ENCODE results near the gene PCDHA1.
"Not testable (repeated sequence)": the region's sequence is repeated elsewhere in the genome, so short reads cannot be mapped to it uniquely, and the experiment has no call there.

Gene PCDHA1

GRCh38 chr5:140785905-140786686 is at the start of gene PCDHA1:
Gene PCDHA1 (plus strand): TSS chr5:140786140.
- no peaks in the 10 kb centered on the region for H3K4me1 ChIP-seq (ENCODE audit: control insufficient read depth in 1 of 2, insufficient read depth in 2 of 2, low read length in 2 of 2)
- H3K9me3 ChIP-seq (ENCODE audit: control insufficient read depth in 1 of 2, low read length in 2 of 2): peaks cover 37 to 45% of the 10 kb centered on the region in 2 donors
- no peaks in the 10 kb centered on the region for H3K27me3 ChIP-seq (ENCODE audit: control insufficient read depth in 1 of 2, insufficient read depth in 2 of 2, low read length in 2 of 2)
- H3K36me3 ChIP-seq (ENCODE audit: control insufficient read depth in 1 of 2, insufficient read depth in 2 of 2, low read length in 2 of 2): no peaks in the 10 kb centered on the region
- H3K9ac ChIP-seq (ENCODE audit: low read depth in 1 of 2, low read length in 2 of 2): no peak within 1 kb of the TSS
- H3K27ac ChIP-seq (ENCODE audit: low read depth, low read length): no peak within 1 kb of the TSS
- H3K4me3 ChIP-seq (ENCODE audit: low read depth in 1 of 2, low read length in 2 of 2): no peak within 1 kb of the TSS

GRCh38 chr5:140737486-140737885 is 48.5 kb upstream of the PCDHA1 start:
- Histone ChIP-seq H3K27me3 (ENCODE audit: control insufficient read depth in 1 of 2, insufficient read depth in 2 of 2, low read length in 2 of 2) (peaks cover 0 to 3% of the 10 kb centered on the region in 2 donors), H3K36me3 (ENCODE audit: control insufficient read depth in 1 of 2, insufficient read depth in 2 of 2, low read length in 2 of 2) (no peaks in the 10 kb centered on the region), H3K27ac (ENCODE audit: low read depth, low read length) (no peak overlapping the region), H3K9me3 (ENCODE audit: control insufficient read depth in 1 of 2, low read length in 2 of 2) (no peaks in the 10 kb centered on the region), H3K9ac (ENCODE audit: low read depth in 1 of 2, low read length in 2 of 2) (no peak overlapping the region), H3K4me1 (ENCODE audit: control insufficient read depth in 1 of 2, insufficient read depth in 2 of 2, low read length in 2 of 2) (no peaks in the 10 kb centered on the region), H3K4me3 (ENCODE audit: low read depth in 1 of 2, low read length in 2 of 2) (no peak overlapping the region)

DNA sequence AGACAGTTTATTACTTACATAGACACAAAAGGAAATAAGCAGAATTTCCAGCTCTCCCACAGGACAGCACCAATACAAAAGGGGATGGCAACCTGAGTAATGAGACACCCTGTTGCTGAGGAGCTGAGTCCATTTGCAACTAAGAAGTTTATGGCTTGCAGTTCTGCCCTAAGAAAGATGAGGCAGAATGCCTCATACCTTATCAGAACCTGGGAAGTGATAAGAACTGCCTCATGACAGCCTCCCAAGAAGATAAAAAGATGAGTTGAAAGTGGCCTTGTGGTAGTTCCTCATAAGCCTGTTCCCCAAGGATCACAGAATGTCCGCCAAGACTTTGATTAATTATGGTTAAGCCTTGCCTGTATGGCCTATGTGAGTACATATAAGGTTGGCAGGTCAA is 44.0 kb upstream of the PCDHA1 start:
- H3K4me1 ChIP-seq (ENCODE audit: control insufficient read depth in 1 of 2, insufficient read depth in 2 of 2, low read length in 2 of 2): no peaks in the 10 kb centered on the region
- no peak overlapping the region for H3K4me3 ChIP-seq (ENCODE audit: low read depth in 1 of 2, low read length in 2 of 2)
- peaks cover 0 to 3% of the 10 kb centered on the region in 2 donors for H3K27me3 ChIP-seq (ENCODE audit: control insufficient read depth in 1 of 2, insufficient read depth in 2 of 2, low read length in 2 of 2)
- H3K27ac ChIP-seq (ENCODE audit: low read depth, low read length): no peak overlapping the region
- H3K9me3 ChIP-seq (ENCODE audit: control insufficient read depth in 1 of 2, low read length in 2 of 2): peaks cover 0 to 5% of the 10 kb centered on the region in 2 donors
- H3K9ac ChIP-seq (ENCODE audit: low read depth in 1 of 2, low read length in 2 of 2): no peak overlapping the region
- H3K36me3 ChIP-seq (ENCODE audit: control insufficient read depth in 1 of 2, insufficient read depth in 2 of 2, low read length in 2 of 2): no peaks in the 10 kb centered on the region

- no peak overlapping the region for H3K27ac ChIP-seq (ENCODE audit: low read depth, low read length)
- H3K4me1 ChIP-seq (ENCODE audit: control insufficient read depth in 1 of 2, insufficient read depth in 2 of 2, low read length in 2 of 2): no peaks in the 10 kb centered on the region
- H3K9ac ChIP-seq (ENCODE audit: low read depth in 1 of 2, low read length in 2 of 2): no peak overlapping the region
- no peak overlapping the region for H3K4me3 ChIP-seq (ENCODE audit: low read depth in 1 of 2, low read length in 2 of 2)
- no peaks in the 10 kb centered on the region for H3K36me3 ChIP-seq (ENCODE audit: control insufficient read depth in 1 of 2, insufficient read depth in 2 of 2, low read length in 2 of 2)
- no peaks in the 10 kb centered on the region for H3K27me3 ChIP-seq (ENCODE audit: control insufficient read depth in 1 of 2, insufficient read depth in 2 of 2, low read length in 2 of 2)
- H3K9me3 ChIP-seq (ENCODE audit: control insufficient read depth in 1 of 2, low read length in 2 of 2): peaks cover 39 to 45% of the 10 kb centered on the region in 2 donors
These were observed 32.4 kb upstream of the PCDHA1 start for GRCh38 chr5:140753561-140753960.

- Histone ChIP-seq H3K27me3 (ENCODE audit: control insufficient read depth in 1 of 2, insufficient read depth in 2 of 2, low read length in 2 of 2) (no peaks in the 10 kb centered on the region), H3K9me3 (ENCODE audit: control insufficient read depth in 1 of 2, low read length in 2 of 2) (peaks cover 53 to 66% of the 10 kb centered on the region in 2 donors), H3K27ac (ENCODE audit: low read depth, low read length) (no peak overlapping the region), H3K9ac (ENCODE audit: low read depth in 1 of 2, low read length in 2 of 2) (no peak overlapping the region), H3K4me3 (ENCODE audit: low read depth in 1 of 2, low read length in 2 of 2) (no peak overlapping the region), H3K4me1 (ENCODE audit: control insufficient read depth in 1 of 2, insufficient read depth in 2 of 2, low read length in 2 of 2) (no peaks in the 10 kb centered on the region), H3K36me3 (ENCODE audit: control insufficient read depth in 1 of 2, insufficient read depth in 2 of 2, low read length in 2 of 2) (no peaks in the 10 kb centered on the region)
These were observed 21.6 kb upstream of the PCDHA1 start for GRCh38 chr5:140764177-140764973.

GRCh38 chr5:140767444-140767843 is 18.5 kb upstream of the PCDHA1 start:
- no peaks in the 10 kb centered on the region for H3K27me3 ChIP-seq (ENCODE audit: control insufficient read depth in 1 of 2, insufficient read depth in 2 of 2, low read length in 2 of 2)
- no peaks in the 10 kb centered on the region for H3K36me3 ChIP-seq (ENCODE audit: control insufficient read depth in 1 of 2, insufficient read depth in 2 of 2, low read length in 2 of 2)
- no peaks in the 10 kb centered on the region for H3K4me1 ChIP-seq (ENCODE audit: control insufficient read depth in 1 of 2, insufficient read depth in 2 of 2, low read length in 2 of 2)
- H3K4me3 ChIP-seq (ENCODE audit: low read depth in 1 of 2, low read length in 2 of 2): no peak overlapping the region
- no peak overlapping the region for H3K27ac ChIP-seq (ENCODE audit: low read depth, low read length)
- no peak overlapping the region for H3K9ac ChIP-seq (ENCODE audit: low read depth in 1 of 2, low read length in 2 of 2)
- peaks cover 55 to 78% of the 10 kb centered on the region in 2 donors for H3K9me3 ChIP-seq (ENCODE audit: control insufficient read depth in 1 of 2, low read length in 2 of 2)

DNA sequence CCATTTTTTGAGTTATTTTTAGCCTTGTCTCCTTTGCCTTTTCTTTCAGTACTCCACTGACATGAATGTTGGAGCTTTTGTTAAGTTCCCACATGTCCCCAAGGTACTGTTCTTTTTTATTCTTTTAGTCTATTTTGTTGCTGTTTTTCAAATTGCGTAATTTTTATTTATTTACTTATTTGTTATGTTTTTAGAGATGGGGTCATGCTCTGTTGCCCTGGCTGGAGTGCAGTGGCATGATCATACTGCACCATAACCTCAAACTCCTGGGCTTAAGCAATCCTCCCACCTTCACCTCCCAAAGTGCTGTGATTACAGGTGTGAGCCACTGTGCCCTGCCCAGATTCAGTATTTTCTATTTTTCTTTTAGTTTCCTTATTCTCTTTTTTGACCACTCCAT is 5.4 kb upstream of the PCDHA1 start:
- H3K9ac ChIP-seq (ENCODE audit: low read depth in 1 of 2, low read length in 2 of 2): no peak overlapping the region
- H3K4me1 ChIP-seq (ENCODE audit: control insufficient read depth in 1 of 2, insufficient read depth in 2 of 2, low read length in 2 of 2): no peaks in the 10 kb centered on the region
- no peak overlapping the region for H3K27ac ChIP-seq (ENCODE audit: low read depth, low read length)
- peaks cover 30 to 35% of the 10 kb centered on the region in 2 donors for H3K9me3 ChIP-seq (ENCODE audit: control insufficient read depth in 1 of 2, low read length in 2 of 2)
- no peak overlapping the region for H3K4me3 ChIP-seq (ENCODE audit: low read depth in 1 of 2, low read length in 2 of 2)
- H3K36me3 ChIP-seq (ENCODE audit: control insufficient read depth in 1 of 2, insufficient read depth in 2 of 2, low read length in 2 of 2): no peaks in the 10 kb centered on the region
- no peaks in the 10 kb centered on the region for H3K27me3 ChIP-seq (ENCODE audit: control insufficient read depth in 1 of 2, insufficient read depth in 2 of 2, low read length in 2 of 2)

DNA sequence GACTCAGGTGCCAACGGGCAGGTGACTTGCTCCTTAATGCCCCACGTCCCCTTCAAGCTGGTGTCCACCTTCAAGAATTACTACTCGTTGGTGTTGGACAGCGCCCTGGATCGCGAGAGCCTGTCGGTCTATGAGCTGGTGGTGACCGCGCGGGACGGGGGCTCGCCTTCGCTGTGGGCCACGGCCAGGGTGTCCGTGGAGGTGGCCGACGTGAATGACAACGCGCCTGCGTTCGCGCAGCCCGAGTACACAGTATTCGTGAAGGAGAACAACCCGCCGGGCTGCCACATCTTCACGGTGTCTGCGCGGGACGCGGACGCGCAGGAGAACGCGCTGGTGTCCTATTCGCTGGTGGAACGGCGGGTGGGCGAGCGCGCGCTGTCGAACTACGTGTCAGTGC is 1.5 kb downstream of the PCDHA1 start:
- not testable (repeated sequence) for H3K27me3 ChIP-seq (ENCODE audit: control insufficient read depth in 1 of 2, insufficient read depth in 2 of 2, low read length in 2 of 2); H3K27ac ChIP-seq (ENCODE audit: low read depth, low read length); H3K4me3 ChIP-seq (ENCODE audit: low read depth in 1 of 2, low read length in 2 of 2); H3K4me1 ChIP-seq (ENCODE audit: control insufficient read depth in 1 of 2, insufficient read depth in 2 of 2, low read length in 2 of 2); H3K9ac ChIP-seq (ENCODE audit: low read depth in 1 of 2, low read length in 2 of 2); H3K36me3 ChIP-seq (ENCODE audit: control insufficient read depth in 1 of 2, insufficient read depth in 2 of 2, low read length in 2 of 2)
- peaks cover 35 to 38% of the 10 kb centered on the region in 2 donors for H3K9me3 ChIP-seq (ENCODE audit: control insufficient read depth in 1 of 2, low read length in 2 of 2)

DNA sequence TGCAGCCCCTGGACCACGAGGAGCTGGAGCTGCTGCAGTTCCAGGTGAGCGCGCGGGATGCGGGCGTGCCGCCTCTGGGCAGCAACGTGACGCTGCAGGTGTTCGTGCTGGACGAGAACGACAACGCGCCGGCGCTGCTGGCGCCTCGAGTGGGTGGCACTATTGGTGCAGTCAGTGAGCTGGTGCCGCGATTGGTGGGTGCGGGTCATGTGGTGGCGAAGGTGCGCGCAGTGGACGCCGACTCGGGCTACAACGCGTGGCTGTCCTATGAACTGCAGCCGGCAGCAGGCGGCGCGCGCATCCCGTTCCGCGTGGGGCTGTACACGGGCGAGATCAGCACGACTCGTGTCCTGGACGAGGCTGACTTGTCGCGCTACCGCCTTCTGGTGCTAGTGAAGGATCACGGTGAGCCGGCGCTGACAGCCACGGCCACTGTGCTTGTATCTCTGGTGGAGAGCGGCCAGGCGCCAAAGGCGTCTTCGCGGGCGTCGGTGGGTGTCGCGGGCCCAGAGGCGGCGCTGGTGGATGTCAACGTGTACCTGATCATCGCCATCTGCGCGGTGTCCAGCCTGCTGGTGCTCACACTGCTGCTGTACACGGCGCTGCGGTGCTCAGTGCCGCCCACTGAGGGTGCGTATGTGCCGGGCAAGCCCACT is 2.0 kb downstream of the PCDHA1 start:
- H3K4me3 ChIP-seq (ENCODE audit: low read depth in 1 of 2, low read length in 2 of 2); H3K27me3 ChIP-seq (ENCODE audit: control insufficient read depth in 1 of 2, insufficient read depth in 2 of 2, low read length in 2 of 2): not testable (repeated sequence)
- peaks cover 29 to 37% of the 10 kb centered on the region in 2 donors for H3K9me3 ChIP-seq (ENCODE audit: control insufficient read depth in 1 of 2, low read length in 2 of 2)

DNA sequence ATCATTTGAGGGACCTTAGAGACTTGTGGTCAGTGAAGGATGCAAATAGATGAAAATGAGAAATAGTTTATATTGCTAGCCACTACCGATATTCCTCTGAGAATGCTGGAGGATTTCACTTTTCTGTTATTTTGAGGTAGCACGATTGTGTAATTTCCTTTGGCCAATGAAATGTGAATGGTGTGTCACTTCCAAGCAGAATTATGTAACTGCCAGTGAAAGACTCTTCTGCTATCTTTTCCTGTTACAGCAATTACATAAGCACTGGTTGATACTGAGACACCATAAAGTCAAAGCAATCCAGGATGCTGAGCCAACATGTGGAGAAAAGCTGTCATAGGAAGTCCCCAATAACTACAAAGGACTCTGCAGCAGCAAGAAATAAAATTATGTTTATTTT is 5.1 kb downstream of the PCDHA1 start:
- Histone ChIP-seq H3K4me3 (ENCODE audit: low read depth in 1 of 2, low read length in 2 of 2) (no peak overlapping the region), H3K9ac (ENCODE audit: low read depth in 1 of 2, low read length in 2 of 2) (no peak overlapping the region), H3K27me3 (ENCODE audit: control insufficient read depth in 1 of 2, insufficient read depth in 2 of 2, low read length in 2 of 2) (no peaks in the 10 kb centered on the region), H3K36me3 (ENCODE audit: control insufficient read depth in 1 of 2, insufficient read depth in 2 of 2, low read length in 2 of 2) (no peaks in the 10 kb centered on the region), H3K9me3 (ENCODE audit: control insufficient read depth in 1 of 2, low read length in 2 of 2) (peaks cover 28 to 37% of the 10 kb centered on the region in 2 donors), H3K27ac (ENCODE audit: low read depth, low read length) (no peak overlapping the region), H3K4me1 (ENCODE audit: control insufficient read depth in 1 of 2, insufficient read depth in 2 of 2, low read length in 2 of 2) (no peaks in the 10 kb centered on the region)

More for the DNA sequence above, 2.0 kb downstream of the PCDHA1 start:
- not testable (repeated sequence) for H3K4me1 ChIP-seq (ENCODE audit: control insufficient read depth in 1 of 2, insufficient read depth in 2 of 2, low read length in 2 of 2); H3K9ac ChIP-seq (ENCODE audit: low read depth in 1 of 2, low read length in 2 of 2); H3K36me3 ChIP-seq (ENCODE audit: control insufficient read depth in 1 of 2, insufficient read depth in 2 of 2, low read length in 2 of 2); H3K27ac ChIP-seq (ENCODE audit: low read depth, low read length)
